ENCODE data around the gene XXYLT1.
A peak's percentile ranks its signal among the peaks of the same experiment; 100 is the strongest.

XXYLT1 gene

DNA sequence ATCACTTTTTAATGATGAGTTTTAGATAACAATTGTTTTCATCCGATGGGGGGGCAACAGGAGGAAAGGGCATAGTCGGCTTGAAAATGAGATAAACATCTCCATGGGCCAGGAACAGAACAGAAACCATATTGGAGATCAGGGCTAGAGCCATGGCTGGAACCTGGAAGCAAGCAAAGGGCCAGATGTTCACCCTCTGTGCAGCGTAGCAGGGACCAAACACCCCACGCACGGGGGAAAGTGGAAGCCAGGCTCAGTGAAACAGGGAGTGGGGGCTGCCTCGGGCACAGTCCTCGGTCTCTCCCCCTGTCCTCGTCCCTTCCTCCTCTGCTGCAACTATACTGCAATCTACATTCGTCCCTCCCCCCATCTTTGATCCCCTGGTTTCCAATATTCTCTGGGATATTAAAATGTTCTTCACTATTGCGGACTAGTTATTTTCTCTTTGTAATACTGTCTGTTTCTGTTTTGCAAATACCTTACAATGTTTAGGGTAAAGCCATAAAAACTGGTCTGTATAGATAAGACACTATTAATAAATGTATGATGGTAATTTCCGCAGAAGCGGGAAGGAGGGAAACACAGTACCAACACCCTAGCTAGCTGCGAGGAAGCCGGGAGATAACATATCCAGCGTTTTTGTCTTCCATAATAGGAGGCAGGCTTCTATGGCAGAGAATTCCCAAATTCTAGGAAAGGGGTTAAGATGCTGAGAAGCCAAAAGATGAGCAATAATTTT is 121.5 kb downstream of the XXYLT1 start:
- Histone ChIP-seq H3K9me3 (ENCODE audit: control insufficient read depth in 1 of 2, low read length in 2 of 2) (no peaks in the 10 kb centered on the region), H3K27ac (ENCODE audit: low read length) (peak overlapping the region; percentile 86), H3K36me3 (ENCODE audit: control insufficient read depth in 1 of 2, insufficient read depth in 2 of 2, low read length in 2 of 2) (no peaks in the 10 kb centered on the region), H3K4me1 (ENCODE audit: control insufficient read depth in 1 of 2, insufficient read depth in 2 of 2, low read length in 2 of 2) (peaks cover 17 to 32% of the 10 kb centered on the region in 2 donors), H3K27me3 (ENCODE audit: low read depth, low read length) (no peaks in the 10 kb centered on the region), H3K4me3 (ENCODE audit: low read depth in 1 of 2, low read length in 2 of 2) (peak overlapping the region in 1 of 2 donors; percentile 61)

DNA sequence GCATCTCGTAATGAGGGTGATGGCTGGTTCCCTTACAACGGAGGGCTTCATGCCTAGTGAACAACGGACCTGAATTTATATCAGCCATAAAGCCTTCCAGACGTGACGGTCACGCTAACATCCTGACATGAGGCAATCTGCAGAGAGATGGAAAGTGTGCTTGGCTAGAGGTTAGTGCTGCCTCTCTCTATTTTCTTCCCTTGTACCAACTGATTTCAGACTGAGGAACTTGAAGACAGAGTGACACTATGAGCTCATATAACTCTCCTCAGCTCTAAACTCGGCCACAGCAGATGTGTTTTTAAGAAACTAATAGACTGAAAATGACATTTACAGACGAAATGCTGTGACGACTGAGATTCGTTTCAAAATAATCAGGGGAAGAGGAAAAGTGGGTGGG is 122.4 kb downstream of the XXYLT1 start:
- no peaks in the 10 kb centered on the region for H3K9me3 ChIP-seq (ENCODE audit: control insufficient read depth in 1 of 2, low read length in 2 of 2)
- H3K36me3 ChIP-seq (ENCODE audit: control insufficient read depth in 1 of 2, insufficient read depth in 2 of 2, low read length in 2 of 2): no peaks in the 10 kb centered on the region
- H3K4me1 ChIP-seq (ENCODE audit: control insufficient read depth in 1 of 2, insufficient read depth in 2 of 2, low read length in 2 of 2): peaks cover 11 to 24% of the 10 kb centered on the region in 2 donors
- peak overlapping the region; percentile 42 for H3K27ac ChIP-seq (ENCODE audit: low read length)
- no peaks in the 10 kb centered on the region for H3K27me3 ChIP-seq (ENCODE audit: low read depth, low read length)
- H3K4me3 ChIP-seq (ENCODE audit: low read depth in 1 of 2, low read length in 2 of 2): no peak overlapping the region

- peak overlapping the region; percentile 30 to 40 for H3K4me3 ChIP-seq (ENCODE audit: low read depth in 1 of 2, low read length in 2 of 2)
- H3K27me3 ChIP-seq (ENCODE audit: low read depth, low read length): no peaks in the 10 kb centered on the region
- peak overlapping the region; percentile 42 for H3K27ac ChIP-seq (ENCODE audit: low read length)
- H3K9me3 ChIP-seq (ENCODE audit: control insufficient read depth in 1 of 2, low read length in 2 of 2): no peaks in the 10 kb centered on the region
- no peaks in the 10 kb centered on the region for H3K36me3 ChIP-seq (ENCODE audit: control insufficient read depth in 1 of 2, insufficient read depth in 2 of 2, low read length in 2 of 2)
- peaks cover 11 to 15% of the 10 kb centered on the region in 2 donors for H3K4me1 ChIP-seq (ENCODE audit: control insufficient read depth in 1 of 2, insufficient read depth in 2 of 2, low read length in 2 of 2)
These were observed 123.3 kb downstream of the XXYLT1 start for GRCh38 chr3:195147649-195148080.

- Histone ChIP-seq H3K27ac (ENCODE audit: low read length) (no peak overlapping the region), H3K4me3 (ENCODE audit: low read depth in 1 of 2, low read length in 2 of 2) (no peak overlapping the region), H3K27me3 (ENCODE audit: low read depth, low read length) (no peaks in the 10 kb centered on the region), H3K9me3 (ENCODE audit: control insufficient read depth in 1 of 2, low read length in 2 of 2) (no peaks in the 10 kb centered on the region), H3K4me1 (ENCODE audit: control insufficient read depth in 1 of 2, insufficient read depth in 2 of 2, low read length in 2 of 2) (peaks cover 8 to 10% of the 10 kb centered on the region in 2 donors), H3K36me3 (ENCODE audit: control insufficient read depth in 1 of 2, insufficient read depth in 2 of 2, low read length in 2 of 2) (no peaks in the 10 kb centered on the region)
These were observed 124.8 kb downstream of the XXYLT1 start for GRCh38 chr3:195146131-195146530.

DNA sequence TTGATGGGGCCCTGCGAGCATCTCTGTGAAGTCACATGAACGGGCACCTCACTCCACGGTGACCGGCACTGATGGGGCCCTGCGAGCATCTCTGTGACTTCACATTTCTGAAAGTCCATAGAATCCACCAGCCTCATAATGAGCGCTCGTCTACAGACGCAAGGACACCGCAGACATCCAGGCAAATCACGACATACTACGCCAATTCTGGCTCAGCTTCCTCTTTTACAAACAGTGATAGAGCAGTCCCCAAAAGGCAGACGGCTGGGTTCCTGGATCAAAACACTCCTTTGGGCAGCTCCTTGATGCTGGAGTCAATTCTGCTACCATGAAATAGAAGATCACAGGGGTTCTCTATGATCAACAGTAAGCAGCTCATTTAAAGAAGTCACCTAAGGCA is 125.4 kb downstream of the XXYLT1 start:
- Histone ChIP-seq H3K9me3 (ENCODE audit: control insufficient read depth in 1 of 2, low read length in 2 of 2) (no peaks in the 10 kb centered on the region), H3K27me3 (ENCODE audit: low read depth, low read length) (no peaks in the 10 kb centered on the region), H3K4me1 (ENCODE audit: control insufficient read depth in 1 of 2, insufficient read depth in 2 of 2, low read length in 2 of 2) (peaks cover 5 to 8% of the 10 kb centered on the region in 2 donors), H3K36me3 (ENCODE audit: control insufficient read depth in 1 of 2, insufficient read depth in 2 of 2, low read length in 2 of 2) (no peaks in the 10 kb centered on the region), H3K27ac (ENCODE audit: low read length) (no peak overlapping the region), H3K4me3 (ENCODE audit: low read depth in 1 of 2, low read length in 2 of 2) (no peak overlapping the region)

DNA sequence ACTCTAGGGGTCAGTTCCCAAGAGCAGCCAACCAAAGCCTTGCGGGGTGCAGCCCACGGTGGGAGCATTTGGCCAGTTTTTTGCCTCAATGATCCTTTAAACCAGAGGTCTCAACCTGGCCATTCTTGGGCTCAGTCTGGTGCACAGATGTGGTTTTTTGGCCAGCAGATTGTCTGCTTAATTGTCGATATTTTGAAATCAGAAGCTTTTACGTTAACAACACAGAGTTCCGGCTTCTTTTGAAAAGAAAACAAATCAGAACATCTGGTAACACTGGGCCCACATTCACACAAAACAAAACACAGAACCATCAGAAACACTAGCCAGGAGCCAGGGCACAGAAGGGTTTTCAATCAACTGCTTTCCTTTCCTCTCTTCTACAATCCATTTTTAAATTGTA is 127.7 kb downstream of the XXYLT1 start:
- peaks cover 0 to 3% of the 10 kb centered on the region in 2 donors for H3K4me1 ChIP-seq (ENCODE audit: control insufficient read depth in 1 of 2, insufficient read depth in 2 of 2, low read length in 2 of 2)
- no peak overlapping the region for H3K27ac ChIP-seq (ENCODE audit: low read length)
- H3K4me3 ChIP-seq (ENCODE audit: low read depth in 1 of 2, low read length in 2 of 2): no peak overlapping the region
- H3K27me3 ChIP-seq (ENCODE audit: low read depth, low read length): no peaks in the 10 kb centered on the region
- H3K9me3 ChIP-seq (ENCODE audit: control insufficient read depth in 1 of 2, low read length in 2 of 2): no peaks in the 10 kb centered on the region
- no peaks in the 10 kb centered on the region for H3K36me3 ChIP-seq (ENCODE audit: control insufficient read depth in 1 of 2, insufficient read depth in 2 of 2, low read length in 2 of 2)

DNA sequence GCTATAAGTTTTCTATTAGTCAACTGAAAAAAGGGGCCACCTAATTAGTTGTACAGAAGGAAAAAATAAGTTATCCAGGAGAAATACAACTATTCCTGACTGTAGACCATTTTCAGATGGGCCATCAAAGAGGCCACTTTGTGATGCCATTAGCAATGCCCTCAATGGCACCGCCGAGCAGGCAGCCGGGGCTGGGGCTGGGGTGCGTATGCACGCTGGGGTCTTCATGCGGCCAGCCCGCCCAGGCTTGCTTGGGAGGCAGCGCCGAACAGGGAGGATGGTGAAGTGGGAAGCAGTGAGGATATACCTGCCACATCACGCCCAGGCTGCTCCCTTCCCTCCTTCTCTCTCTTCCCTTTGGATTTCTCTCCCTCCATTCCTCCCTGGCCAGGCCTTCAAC is 128.4 kb downstream of the XXYLT1 start:
- no peak overlapping the region for H3K27ac ChIP-seq (ENCODE audit: low read length)
- H3K36me3 ChIP-seq (ENCODE audit: control insufficient read depth in 1 of 2, insufficient read depth in 2 of 2, low read length in 2 of 2): no peaks in the 10 kb centered on the region
- H3K27me3 ChIP-seq (ENCODE audit: low read depth, low read length): no peaks in the 10 kb centered on the region
- H3K4me1 ChIP-seq (ENCODE audit: control insufficient read depth in 1 of 2, insufficient read depth in 2 of 2, low read length in 2 of 2): peaks cover 0 to 3% of the 10 kb centered on the region in 2 donors
- no peak overlapping the region for H3K4me3 ChIP-seq (ENCODE audit: low read depth in 1 of 2, low read length in 2 of 2)
- H3K9me3 ChIP-seq (ENCODE audit: control insufficient read depth in 1 of 2, low read length in 2 of 2): no peaks in the 10 kb centered on the region

GRCh38 chr3:195140816-195141793 is 129.9 kb downstream of the XXYLT1 start:
- Histone ChIP-seq H3K36me3 (ENCODE audit: control insufficient read depth in 1 of 2, insufficient read depth in 2 of 2, low read length in 2 of 2) (no peaks in the 10 kb centered on the region), H3K9me3 (ENCODE audit: control insufficient read depth in 1 of 2, low read length in 2 of 2) (no peaks in the 10 kb centered on the region), H3K27me3 (ENCODE audit: low read depth, low read length) (no peaks in the 10 kb centered on the region), H3K4me3 (ENCODE audit: low read depth in 1 of 2, low read length in 2 of 2) (no peak overlapping the region), H3K4me1 (ENCODE audit: control insufficient read depth in 1 of 2, insufficient read depth in 2 of 2, low read length in 2 of 2) (peaks cover 0 to 3% of the 10 kb centered on the region in 2 donors), H3K27ac (ENCODE audit: low read length) (no peak overlapping the region)

DNA sequence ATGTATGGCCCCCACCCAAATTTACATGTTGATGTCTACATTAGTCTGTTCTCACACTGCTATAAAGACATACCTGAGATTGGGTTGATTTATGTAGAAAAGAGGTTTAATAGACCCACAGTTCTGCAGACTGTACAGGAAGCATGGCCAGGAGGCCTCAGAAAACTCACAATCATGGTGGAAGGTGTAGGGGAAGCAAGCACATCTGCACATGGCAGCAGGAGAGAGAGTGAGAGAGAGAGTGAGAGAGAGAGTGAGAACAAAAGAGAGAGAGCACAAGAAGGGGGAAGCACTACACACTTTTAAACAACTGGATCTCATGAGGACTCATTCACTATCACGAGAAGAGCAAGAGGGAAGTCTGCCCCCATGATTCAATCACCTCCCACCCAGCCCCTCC is 130.5 kb downstream of the XXYLT1 start:
- Histone ChIP-seq H3K9me3 (ENCODE audit: control insufficient read depth in 1 of 2, low read length in 2 of 2) (no peaks in the 10 kb centered on the region), H3K27me3 (ENCODE audit: low read depth, low read length) (no peaks in the 10 kb centered on the region), H3K36me3 (ENCODE audit: control insufficient read depth in 1 of 2, insufficient read depth in 2 of 2, low read length in 2 of 2) (no peaks in the 10 kb centered on the region), H3K27ac (ENCODE audit: low read length) (no peak overlapping the region), H3K4me3 (ENCODE audit: low read depth in 1 of 2, low read length in 2 of 2) (no peak overlapping the region), H3K4me1 (ENCODE audit: control insufficient read depth in 1 of 2, insufficient read depth in 2 of 2, low read length in 2 of 2) (peaks cover 0 to 3% of the 10 kb centered on the region in 2 donors)

GRCh38 chr3:195139876-195140240 is 131.1 kb downstream of the XXYLT1 start:
- H3K4me1 ChIP-seq (ENCODE audit: control insufficient read depth in 1 of 2, insufficient read depth in 2 of 2, low read length in 2 of 2): peaks cover 0 to 3% of the 10 kb centered on the region in 2 donors
- no peak overlapping the region for H3K4me3 ChIP-seq (ENCODE audit: low read depth in 1 of 2, low read length in 2 of 2)
- H3K36me3 ChIP-seq (ENCODE audit: control insufficient read depth in 1 of 2, insufficient read depth in 2 of 2, low read length in 2 of 2): no peaks in the 10 kb centered on the region
- no peaks in the 10 kb centered on the region for H3K9me3 ChIP-seq (ENCODE audit: control insufficient read depth in 1 of 2, low read length in 2 of 2)
- H3K27ac ChIP-seq (ENCODE audit: low read length): no peak overlapping the region
- H3K27me3 ChIP-seq (ENCODE audit: low read depth, low read length): no peaks in the 10 kb centered on the region

DNA sequence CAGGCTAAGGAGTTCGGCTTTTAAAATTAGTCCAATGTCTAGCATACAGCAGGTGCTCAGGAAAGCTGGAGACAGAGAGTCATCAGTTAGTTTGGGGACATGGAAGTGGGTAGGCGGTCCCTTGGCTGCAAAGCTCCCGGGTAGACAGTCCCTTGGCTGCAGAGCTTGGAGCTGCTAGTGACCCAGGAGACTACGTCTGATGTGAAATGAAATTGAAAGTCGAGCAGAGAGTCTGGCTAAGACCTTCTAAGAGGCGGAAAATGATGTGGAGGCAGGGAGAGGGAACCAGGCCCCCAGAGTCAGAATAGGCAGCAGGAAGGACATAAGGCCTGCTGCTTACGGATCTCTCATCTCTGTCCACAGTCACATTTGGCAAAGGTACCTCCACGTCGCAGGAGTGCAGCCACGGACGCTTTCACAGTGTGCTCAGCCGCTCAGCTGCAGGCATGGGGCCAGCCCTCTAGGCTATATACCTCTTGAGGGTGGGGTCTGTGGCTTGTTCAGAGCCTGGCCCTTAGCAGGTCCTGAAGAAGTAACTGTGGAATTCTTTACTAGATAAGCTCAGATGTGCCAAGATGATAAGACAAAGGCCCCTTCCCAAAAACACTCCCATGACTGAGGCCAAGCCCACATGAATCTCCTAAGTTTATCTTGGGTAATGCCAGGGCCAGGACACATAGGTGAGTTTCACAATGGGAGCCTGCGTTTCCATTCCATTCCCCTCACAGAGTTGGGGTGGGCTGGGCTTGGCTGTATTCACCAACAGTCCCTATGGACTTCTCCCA is 131.7 kb downstream of the XXYLT1 start:
- Histone ChIP-seq H3K4me1 (ENCODE audit: control insufficient read depth in 1 of 2, insufficient read depth in 2 of 2, low read length in 2 of 2) (peaks cover 0 to 3% of the 10 kb centered on the region in 2 donors), H3K9me3 (ENCODE audit: control insufficient read depth in 1 of 2, low read length in 2 of 2) (no peaks in the 10 kb centered on the region), H3K27ac (ENCODE audit: low read length) (no peak overlapping the region), H3K36me3 (ENCODE audit: control insufficient read depth in 1 of 2, insufficient read depth in 2 of 2, low read length in 2 of 2) (no peaks in the 10 kb centered on the region), H3K27me3 (ENCODE audit: low read depth, low read length) (no peaks in the 10 kb centered on the region), H3K4me3 (ENCODE audit: low read depth in 1 of 2, low read length in 2 of 2) (no peak overlapping the region)

All from muscle layer of duodenum (tissue), 2 donors.